GM12878 (cell line): ENCODE data around the gene ZNF576. TPM values are rescaled to one million over a fixed set of nuclear protein-coding genes. Genes with fewer than 3 reads are reported as not detected.

Experiments used
- BHLHE40 ChIP-seq, 2 experiments: fragments of 450-650 bp in 1 of 2; IDR thresholded peaks; 2 replicates each; pipeline ENCODE4 v1.6.1; 2011 to 2017; ENCODE audit warnings: low read depth in 2 of 2, borderline replicate concordance in 1 of 2, improper control_type of control experiment in 1 of 2, low read length in 1 of 2, mild to moderate bottlenecking in 1 of 2
- FOXM1 ChIP-seq: IDR thresholded peaks from 2 replicates; pipeline ENCODE4 v1.6.1; 2012; ENCODE audit warnings: low read depth, mild to moderate bottlenecking, inconsistent platforms, low read length, moderate library complexity
- IKZF2 ChIP-seq, 2 experiments: fragments of 450-650 bp; IDR thresholded peaks; 2 replicates each; pipeline ENCODE4 v1.6.1; 2017; ENCODE audit warnings: mild to moderate bottlenecking in 2 of 2, moderate library complexity in 2 of 2
- IRF5 ChIP-seq: fragments of 450-650 bp; IDR thresholded peaks from 2 replicates; pipeline ENCODE4 v1.6.1; 2017; ENCODE audit warnings: borderline replicate concordance
- MTA3 ChIP-seq: IDR thresholded peaks from 2 replicates; pipeline ENCODE4 v1.6.1; 2012; ENCODE audit warnings: low read length, inconsistent platforms, borderline replicate concordance
- NR2C1 ChIP-seq: fragments of 450-650 bp; IDR thresholded peaks from 2 replicates; pipeline ENCODE4 v1.6.1; 2017; ENCODE audit warnings: antibody characterized with exemption, mild to moderate bottlenecking, moderate library complexity
- RBBP5 ChIP-seq: fragments of 200-600 bp; sonication (generic); conservative IDR thresholded peaks from 2 replicates; pipeline ENCODE4 v1.6.1; 2016
- SIN3A ChIP-seq: IDR thresholded peaks from 2 replicates; pipeline ENCODE4 v1.6.1; 2012; ENCODE audit warnings: low read depth, low read length, improper control_type of control experiment
- polyA plus RNA-seq, 11 experiments: library from polyadenylated mRNA; depleted of rRNA in 4 of 11; unstranded in 6 of 11; stranded (reverse) in 5 of 11; fragments of >200 nt; fragmentation: Nextera tagmentation in 4 of 11; fragmentation: Illumina TruSeq in 1 of 11; extraction: Ambion mirVana in 4 of 11; extraction: Trizol in 1 of 11; gene quantifications; 1 replicate in 1 of 11; 2 replicates in 10 of 11; pipeline versions ENCODE4 v1.2.1 to v1.2.3, GENCODE V29; 2011 to 2016; ENCODE audit warnings: inconsistent platforms in 2 of 11, missing spikeins in 2 of 11, low read depth in 1 of 11
- total RNA-seq, 4 experiments: library from RNA; depleted of rRNA in 3 of 4; stranded (reverse); fragments of >200 nt in 3 of 4; fragmentation: Illumina TruSeq in 1 of 4; extraction: Trizol in 1 of 4; gene quantifications; 2 replicates each; pipeline versions ENCODE4 v1.2.1 to v1.2.3, GENCODE V29; 2013 to 2021
- TF ChIP-seq, protein P1 (sequence below): fragments of 450-650 bp; IDR thresholded peaks from 2 replicates; pipeline ENCODE4 v1.6.1; 2017; ENCODE audit warnings: mild to moderate bottlenecking, moderate library complexity

ZNF576 gene
- total and polyA plus RNA-seq, 10 of the 15 experiments (the other 5 are each of a cell fraction or from before 2014, with no cell fraction given): 7.4 to 29.8 (median 14.3) TPM

DNA sequence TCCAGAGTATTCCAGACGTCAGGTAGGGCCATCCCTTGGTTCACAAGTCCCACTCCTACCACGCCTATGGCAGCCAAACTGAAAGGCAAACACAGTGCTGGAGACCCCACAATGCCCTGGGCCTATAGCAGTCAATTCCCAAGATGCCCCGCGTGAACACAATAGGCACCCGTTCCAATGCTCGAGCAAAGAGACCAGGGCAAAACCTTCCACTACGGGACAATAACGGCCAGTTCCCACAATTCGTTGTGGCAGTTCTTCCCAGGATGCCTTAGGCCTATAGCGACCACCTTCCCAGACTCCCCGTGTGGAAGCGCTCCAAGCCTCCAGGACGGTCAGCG, 22.5 kb downstream of the ZNF576 start (continued):
- TF ChIP-seq, protein P1, sequence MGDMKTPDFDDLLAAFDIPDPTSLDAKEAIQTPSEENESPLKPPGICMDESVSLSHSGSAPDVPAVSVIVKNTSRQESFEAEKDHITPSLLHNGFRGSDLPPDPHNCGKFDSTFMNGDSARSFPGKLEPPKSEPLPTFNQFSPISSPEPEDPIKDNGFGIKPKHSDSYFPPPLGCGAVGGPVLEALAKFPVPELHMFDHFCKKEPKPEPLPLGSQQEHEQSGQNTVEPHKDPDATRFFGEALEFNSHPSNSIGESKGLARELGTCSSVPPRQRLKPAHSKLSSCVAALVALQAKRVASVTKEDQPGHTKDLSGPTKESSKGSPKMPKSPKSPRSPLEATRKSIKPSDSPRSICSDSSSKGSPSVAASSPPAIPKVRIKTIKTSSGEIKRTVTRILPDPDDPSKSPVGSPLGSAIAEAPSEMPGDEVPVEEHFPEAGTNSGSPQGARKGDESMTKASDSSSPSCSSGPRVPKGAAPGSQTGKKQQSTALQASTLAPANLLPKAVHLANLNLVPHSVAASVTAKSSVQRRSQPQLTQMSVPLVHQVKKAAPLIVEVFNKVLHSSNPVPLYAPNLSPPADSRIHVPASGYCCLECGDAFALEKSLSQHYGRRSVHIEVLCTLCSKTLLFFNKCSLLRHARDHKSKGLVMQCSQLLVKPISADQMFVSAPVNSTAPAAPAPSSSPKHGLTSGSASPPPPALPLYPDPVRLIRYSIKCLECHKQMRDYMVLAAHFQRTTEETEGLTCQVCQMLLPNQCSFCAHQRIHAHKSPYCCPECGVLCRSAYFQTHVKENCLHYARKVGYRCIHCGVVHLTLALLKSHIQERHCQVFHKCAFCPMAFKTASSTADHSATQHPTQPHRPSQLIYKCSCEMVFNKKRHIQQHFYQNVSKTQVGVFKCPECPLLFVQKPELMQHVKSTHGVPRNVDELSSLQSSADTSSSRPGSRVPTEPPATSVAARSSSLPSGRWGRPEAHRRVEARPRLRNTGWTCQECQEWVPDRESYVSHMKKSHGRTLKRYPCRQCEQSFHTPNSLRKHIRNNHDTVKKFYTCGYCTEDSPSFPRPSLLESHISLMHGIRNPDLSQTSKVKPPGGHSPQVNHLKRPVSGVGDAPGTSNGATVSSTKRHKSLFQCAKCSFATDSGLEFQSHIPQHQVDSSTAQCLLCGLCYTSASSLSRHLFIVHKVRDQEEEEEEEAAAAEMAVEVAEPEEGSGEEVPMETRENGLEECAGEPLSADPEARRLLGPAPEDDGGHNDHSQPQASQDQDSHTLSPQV: no peak
- TF ChIP-seq SIN3A (peak; percentile 54; the same call in 1 of the 2 replicates), IKZF2 (IDR thresholded peaks at IDR 0.05) (peak; percentile 50 to 63; a peak in 3 of 4 replicates), RBBP5 (no peak), FOXM1 (no peak), IRF5 (no peak), NR2C1 (no peak), MTA3 (no peak; the same call in 1 of the 2 replicates), BHLHE40 (IDR thresholded peaks at IDR 0.05; ENCODE audit: borderline replicate concordance in 1 of 2, low read depth in 2 of 2, low read length in 1 of 2) (no peak)
